ENCODE data around the gene CHRNB4.

Gene CHRNB4

DNA sequence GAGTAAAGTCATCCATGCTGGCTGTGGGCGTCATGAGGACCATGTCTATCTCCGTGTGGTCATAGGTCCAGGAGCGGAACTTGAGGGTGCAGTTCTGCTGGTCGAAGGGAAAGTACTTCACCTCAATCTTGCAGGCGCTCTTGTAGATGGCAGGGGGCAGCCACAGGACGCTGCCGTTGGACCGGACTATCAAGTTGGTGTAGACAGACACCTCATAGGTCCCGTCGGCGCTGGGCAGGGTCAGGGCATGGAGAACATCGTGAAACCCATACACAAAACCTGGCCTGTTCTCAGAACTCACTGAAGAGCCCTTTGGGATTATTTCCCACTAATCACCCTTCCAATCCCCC, 11.3 kb downstream of the CHRNB4 start:
- TF ChIP-seq, protein P1, sequence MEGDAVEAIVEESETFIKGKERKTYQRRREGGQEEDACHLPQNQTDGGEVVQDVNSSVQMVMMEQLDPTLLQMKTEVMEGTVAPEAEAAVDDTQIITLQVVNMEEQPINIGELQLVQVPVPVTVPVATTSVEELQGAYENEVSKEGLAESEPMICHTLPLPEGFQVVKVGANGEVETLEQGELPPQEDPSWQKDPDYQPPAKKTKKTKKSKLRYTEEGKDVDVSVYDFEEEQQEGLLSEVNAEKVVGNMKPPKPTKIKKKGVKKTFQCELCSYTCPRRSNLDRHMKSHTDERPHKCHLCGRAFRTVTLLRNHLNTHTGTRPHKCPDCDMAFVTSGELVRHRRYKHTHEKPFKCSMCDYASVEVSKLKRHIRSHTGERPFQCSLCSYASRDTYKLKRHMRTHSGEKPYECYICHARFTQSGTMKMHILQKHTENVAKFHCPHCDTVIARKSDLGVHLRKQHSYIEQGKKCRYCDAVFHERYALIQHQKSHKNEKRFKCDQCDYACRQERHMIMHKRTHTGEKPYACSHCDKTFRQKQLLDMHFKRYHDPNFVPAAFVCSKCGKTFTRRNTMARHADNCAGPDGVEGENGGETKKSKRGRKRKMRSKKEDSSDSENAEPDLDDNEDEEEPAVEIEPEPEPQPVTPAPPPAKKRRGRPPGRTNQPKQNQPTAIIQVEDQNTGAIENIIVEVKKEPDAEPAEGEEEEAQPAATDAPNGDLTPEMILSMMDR (IDR thresholded peaks at IDR 0.05), result no peak
- no peaks in the 10 kb centered on the region for H3K9me3 ChIP-seq
- H3K27ac ChIP-seq, result no peak overlapping the region
- H3K27me3 ChIP-seq, result peaks cover 36% of the 10 kb centered on the region
- no peaks in the 10 kb centered on the region for H3K36me3 ChIP-seq
- H3K4me3 ChIP-seq (ENCODE audit: low read depth in 1 of 2, low read length in 1 of 2), result no peak overlapping the region
- no peaks in the 10 kb centered on the region for H3K4me1 ChIP-seq (ENCODE audit: control insufficient read depth in 1 of 2, insufficient read depth in 1 of 2, low read depth in 1 of 2, low read length in 1 of 2)

GRCh38 chr15:78629031-78629715, 11.8 kb downstream of the CHRNB4 start:
- Histone ChIP-seq H3K27ac (no peak overlapping the region), H3K4me1 (ENCODE audit: control insufficient read depth in 1 of 2, insufficient read depth in 1 of 2, low read depth in 1 of 2, low read length in 1 of 2) (no peaks in the 10 kb centered on the region), H3K4me3 (ENCODE audit: low read depth in 1 of 2, low read length in 1 of 2) (no peak overlapping the region), H3K36me3 (no peaks in the 10 kb centered on the region), H3K27me3 (peaks cover 36% of the 10 kb centered on the region), H3K9me3 (no peaks in the 10 kb centered on the region)
- TF ChIP-seq, protein P1 (IDR thresholded peaks at IDR 0.05), result no peak

GRCh38 chr15:78628227-78628626, 12.8 kb downstream of the CHRNB4 start:
- no peaks in the 10 kb centered on the region for H3K36me3 ChIP-seq
- H3K4me3 ChIP-seq (ENCODE audit: low read depth in 1 of 2, low read length in 1 of 2), result no peak overlapping the region
- no peaks in the 10 kb centered on the region for H3K9me3 ChIP-seq
- H3K27me3 ChIP-seq, result peaks cover 46% of the 10 kb centered on the region
- no peak overlapping the region for H3K27ac ChIP-seq
- TF ChIP-seq, protein P1 (IDR thresholded peaks at IDR 0.05), result no peak
- no peaks in the 10 kb centered on the region for H3K4me1 ChIP-seq (ENCODE audit: control insufficient read depth in 1 of 2, insufficient read depth in 1 of 2, low read depth in 1 of 2, low read length in 1 of 2)

DNA sequence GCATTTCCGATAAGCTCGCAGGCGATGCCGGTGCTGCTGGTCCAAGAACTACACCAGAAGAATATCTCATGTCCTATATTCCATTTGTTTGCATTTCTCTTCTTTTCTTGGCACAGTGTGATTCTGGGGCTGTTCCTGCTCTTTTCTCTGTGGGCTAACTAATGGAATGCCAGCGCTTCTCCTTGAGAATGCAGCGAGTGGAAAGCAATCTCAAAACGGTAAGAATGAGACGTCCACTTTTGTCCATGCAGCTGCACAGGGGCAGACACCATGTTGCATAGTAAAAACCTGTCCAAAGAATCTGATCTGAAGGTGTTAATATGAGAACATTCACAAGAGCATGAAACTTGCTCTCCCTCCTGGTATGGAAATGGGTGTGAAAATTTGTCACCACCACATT, 13.7 kb downstream of the CHRNB4 start:
- Histone ChIP-seq H3K27ac (no peak overlapping the region), H3K4me3 (ENCODE audit: low read depth in 1 of 2, low read length in 1 of 2) (no peak overlapping the region), H3K27me3 (peaks cover 55% of the 10 kb centered on the region), H3K4me1 (ENCODE audit: control insufficient read depth in 1 of 2, insufficient read depth in 1 of 2, low read depth in 1 of 2, low read length in 1 of 2) (no peaks in the 10 kb centered on the region), H3K36me3 (no peaks in the 10 kb centered on the region), H3K9me3 (no peaks in the 10 kb centered on the region)
- TF ChIP-seq, protein P1 (IDR thresholded peaks at IDR 0.05), result no peak

- H3K4me1 ChIP-seq (ENCODE audit: control insufficient read depth in 1 of 2, insufficient read depth in 1 of 2, low read depth in 1 of 2, low read length in 1 of 2), result no peaks in the 10 kb centered on the region
- TF ChIP-seq, protein P1 (IDR thresholded peaks at IDR 0.05), result no peak
- H3K36me3 ChIP-seq, result no peaks in the 10 kb centered on the region
- H3K9me3 ChIP-seq, result no peaks in the 10 kb centered on the region
- peaks cover 63% of the 10 kb centered on the region for H3K27me3 ChIP-seq
- H3K27ac ChIP-seq, result no peak overlapping the region
- H3K4me3 ChIP-seq (ENCODE audit: low read depth in 1 of 2, low read length in 1 of 2), result no peak overlapping the region
Observed at GRCh38 chr15:78626381-78626995, 14.5 kb downstream of the CHRNB4 start.

Measured in neutrophil (primary cell).